UCSD-AML1 (cell line): ENCODE data around the gene OR2S2.
"Not testable (repeated sequence)": the region's sequence is repeated elsewhere in the genome, so short reads cannot be mapped to it uniquely, and the experiment has no call there.

Experiments
- DNase-seq: peaks from one replicate; lab custom pipeline; 2025; ENCODE audit not compliant: unreplicated experiment; lab: John Stamatoyannopoulos, UW

OR2S2 gene

GRCh38 chr9:35935261-35935660 lies 22.7 kb downstream of the OR2S2 start:
- DNase-seq, result no peak

GRCh38 chr9:35934069-35934468 lies 23.9 kb downstream of the OR2S2 start:
- not testable (repeated sequence) for DNase-seq

- DNase-seq, result no peak
Observed at GRCh38 chr9:35933550-35934067, 24.3 kb downstream of the OR2S2 start.

- DNase-seq, result no peak
Observed at GRCh38 chr9:35932735-35933134, 25.2 kb downstream of the OR2S2 start.

GRCh38 chr9:35930989-35931388 lies 27.0 kb downstream of the OR2S2 start:
- no peak for DNase-seq

GRCh38 chr9:35930521-35930920 lies 27.4 kb downstream of the OR2S2 start:
- DNase-seq, result no peak

- no peak for DNase-seq
Observed at GRCh38 chr9:35929453-35929718, 28.6 kb downstream of the OR2S2 start.

- no peak for DNase-seq
Observed at GRCh38 chr9:35928591-35929452, 29.1 kb downstream of the OR2S2 start.

- DNase-seq, result no peak
Observed at GRCh38 chr9:35923927-35924763, 33.8 kb downstream of the OR2S2 start.

- no peak for DNase-seq
Observed at GRCh38 chr9:35923598-35923926, 34.4 kb downstream of the OR2S2 start.

GRCh38 chr9:35920051-35920620 lies 37.8 kb downstream of the OR2S2 start:
- no peak for DNase-seq

GRCh38 chr9:35919212-35920008 lies 38.5 kb downstream of the OR2S2 start:
- DNase-seq, result no peak

- DNase-seq, result no peak
Observed at GRCh38 chr9:35918780-35919179, 39.2 kb downstream of the OR2S2 start.

- DNase-seq, result no peak
Observed at GRCh38 chr9:35917261-35917660, 40.7 kb downstream of the OR2S2 start.

GRCh38 chr9:35915681-35916294 lies 42.2 kb downstream of the OR2S2 start:
- DNase-seq, result no peak

GRCh38 chr9:35914301-35914807 lies 43.6 kb downstream of the OR2S2 start:
- DNase-seq, result no peak

GRCh38 chr9:35913429-35913828 lies 44.5 kb downstream of the OR2S2 start:
- DNase-seq, result not testable (repeated sequence)

- DNase-seq, result no peak
Observed at GRCh38 chr9:35912791-35913400, 45.1 kb downstream of the OR2S2 start.

- no peak for DNase-seq
Observed at GRCh38 chr9:35911690-35912089, 46.3 kb downstream of the OR2S2 start.
